H1 (cell line): ENCODE data around the gene PCDHAC2.

Experiments used
- CHD2 ChIP-seq: IDR thresholded peaks from 2 replicates; pipeline ENCODE4 v1.6.1; 2012; ENCODE audit warnings: low read length, improper control_type of control experiment
- EP300 ChIP-seq, 2 experiments: IDR thresholded peaks; 1 replicate in 1 of 2; 2 replicates in 1 of 2; pipeline ENCODE4 v1.6.1; 2011 to 2012; ENCODE audit warnings: low read depth in 2 of 2, low read length in 2 of 2, mild to moderate bottlenecking in 2 of 2, borderline replicate concordance in 1 of 2, inconsistent platforms in 1 of 2, moderate library complexity in 1 of 2
- MAFK ChIP-seq: IDR thresholded peaks from 2 replicates; pipeline ENCODE4 v1.6.1; 2012; ENCODE audit warnings: low read depth, mild to moderate bottlenecking, improper control_type of control experiment, low read length
- TAF1 ChIP-seq: IDR thresholded peaks from 2 replicates; pipeline ENCODE4 v1.6.1; 2011; ENCODE audit warnings: mild to moderate bottlenecking, low read depth, low read length

DNA sequence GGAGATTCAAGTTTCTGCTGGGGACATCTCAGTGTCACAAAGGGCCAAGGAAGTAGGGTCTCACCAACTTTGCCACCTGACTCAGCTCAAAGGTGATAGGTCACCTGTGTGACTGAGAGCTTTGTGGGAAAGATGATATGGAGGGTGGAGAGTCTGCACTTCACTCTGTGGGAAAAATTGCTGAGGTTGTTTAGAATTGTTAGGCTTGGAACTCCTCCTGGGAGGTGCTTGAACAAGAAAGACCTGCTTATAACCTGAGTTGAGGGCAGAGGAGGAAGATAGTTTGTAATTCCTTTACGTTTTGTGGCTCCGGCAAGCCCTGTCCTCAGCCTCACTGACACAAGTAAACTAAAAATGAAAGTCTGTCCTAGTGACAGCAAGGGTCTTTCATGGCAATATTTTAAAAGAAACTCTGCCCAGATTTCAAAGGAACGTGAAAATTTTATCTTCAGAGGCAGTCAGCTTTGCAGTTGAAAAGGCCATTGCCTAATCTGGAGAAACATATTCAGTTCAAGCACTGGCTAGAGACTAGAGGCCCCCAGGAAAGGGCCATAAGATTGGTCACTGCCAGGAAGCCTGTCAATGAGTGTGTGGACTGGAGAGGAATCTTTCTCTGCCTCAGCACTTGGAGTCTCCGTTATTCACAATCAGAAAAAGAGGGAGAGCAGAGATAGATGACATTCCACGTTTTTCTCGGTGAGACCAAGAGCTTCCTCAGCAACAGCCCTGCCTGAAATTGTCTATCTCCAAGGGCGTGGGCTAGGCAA, 23.2 kb downstream of the PCDHAC2 start:
- TF ChIP-seq TAF1 (no peak), EP300 (IDR thresholded peaks at IDR 0.05; ENCODE audit: borderline replicate concordance in 1 of 2, low read depth in 2 of 2, low read length in 2 of 2) (no peak), CHD2 (no peak), MAFK (no peak)
